C4-2B (cell line): Measurements from ENCODE around the gene GOLPH3.

ENCODE experiments used
- CTCF ChIP-seq: fragments of 450-650 bp; conservative IDR thresholded peaks from 2 replicates; pipeline ENCODE4 v1.5.1; 2017; ENCODE audit warnings: mild to moderate bottlenecking
- ZFX ChIP-seq: fragments of 450-650 bp; IDR thresholded peaks from 2 replicates; pipeline ENCODE4 v1.6.1; 2017

GRCh38 chr5:32087086-32088082 lies 86.7 kb downstream of the GOLPH3 start:
- no peak for TF ChIP-seq CTCF
- TF ChIP-seq ZFX = no peak
